ENCODE data around the gene POLD1.

POLD1 gene

GRCh38 chr19:50380751-50381151 lies 3.4 kb upstream of the POLD1 start:
- Histone ChIP-seq H3K18ac (ENCODE audit: low read depth in 1 of 2, low read length in 2 of 2) (no peak overlapping the region), H3K36me3 (ENCODE audit: control insufficient read depth in 1 of 2, insufficient read depth in 2 of 2, low read depth in 1 of 2, low read length in 2 of 2) (peaks cover 55 to 61% of the 10 kb centered on the region in 2 experiments), H4K91ac (ENCODE audit: low read length) (no peak overlapping the region), H3K79me1 (replicated peaks; ENCODE audit: low read length, poor library complexity, severe bottlenecking) (peaks cover 37% of the 10 kb centered on the region), H4K8ac (ENCODE audit: low read length) (no peak overlapping the region), H2BK5ac (ENCODE audit: low read depth, low read length, poor library complexity, severe bottlenecking) (no peak overlapping the region), H3K23ac (ENCODE audit: low read length in 2 of 2) (no peak overlapping the region), H2BK15ac (ENCODE audit: low read depth, poor library complexity, severe bottlenecking) (no peak overlapping the region), H3K27ac (ENCODE audit: low read length, poor library complexity, severe bottlenecking) (no peak overlapping the region), H3K4ac (ENCODE audit: low read depth in 1 of 2, low read length in 2 of 2) (no peak overlapping the region), H2AFZ (ENCODE audit: low read depth, low read length) (no peak overlapping the region), H3K9me3 (ENCODE audit: control insufficient read depth, low read length) (no peaks in the 10 kb centered on the region), H3K9ac (ENCODE audit: low read length) (no peak overlapping the region), H3K4me2 (ENCODE audit: low read length, poor library complexity, severe bottlenecking) (no peak overlapping the region), H3K4me1 (ENCODE audit: control insufficient read depth, insufficient read depth, low read depth, low read length) (peaks cover 7% of the 10 kb centered on the region), H2AK5ac (ENCODE audit: low read length, severe bottlenecking) (no peak overlapping the region), H2BK120ac (ENCODE audit: low read depth, low read length) (no peak overlapping the region), H3K27me3 (ENCODE audit: control insufficient read depth in 1 of 2, insufficient read depth in 1 of 2, low read length in 2 of 2) (no peaks in the 10 kb centered on the region), H2BK12ac (ENCODE audit: low read length in 2 of 2) (no peak overlapping the region), H3K4me3 (ENCODE audit: insufficient read depth in 1 of 2, low read depth in 1 of 2, low read length in 2 of 2) (no peak overlapping the region), H3K14ac (ENCODE audit: low read length in 2 of 2) (no peak overlapping the region)
- WGBS: 96% methylated on average over 8 of the region's 8 CpGs
- no peak for DNase-seq

- Histone ChIP-seq H2AFZ (ENCODE audit: low read depth, low read length) (no peak overlapping the region), H2BK5ac (ENCODE audit: low read depth, low read length, poor library complexity, severe bottlenecking) (no peak overlapping the region), H3K23ac (ENCODE audit: low read length in 2 of 2) (no peak overlapping the region), H2BK12ac (ENCODE audit: low read length in 2 of 2) (no peak overlapping the region), H3K4me2 (ENCODE audit: low read length, poor library complexity, severe bottlenecking) (no peak overlapping the region), H2BK15ac (ENCODE audit: low read depth, poor library complexity, severe bottlenecking) (no peak overlapping the region), H4K91ac (ENCODE audit: low read length) (no peak overlapping the region), H3K4me3 (ENCODE audit: insufficient read depth in 1 of 2, low read depth in 1 of 2, low read length in 2 of 2) (no peak overlapping the region), H3K9ac (ENCODE audit: low read length) (no peak overlapping the region), H3K18ac (ENCODE audit: low read depth in 1 of 2, low read length in 2 of 2) (no peak overlapping the region), H4K8ac (ENCODE audit: low read length) (no peak overlapping the region), H2BK120ac (ENCODE audit: low read depth, low read length) (no peak overlapping the region), H3K36me3 (ENCODE audit: control insufficient read depth in 1 of 2, insufficient read depth in 2 of 2, low read depth in 1 of 2, low read length in 2 of 2) (peaks cover 55 to 66% of the 10 kb centered on the region in 2 experiments), H3K4ac (ENCODE audit: low read depth in 1 of 2, low read length in 2 of 2) (no peak overlapping the region), H3K27me3 (ENCODE audit: control insufficient read depth in 1 of 2, insufficient read depth in 1 of 2, low read length in 2 of 2) (no peaks in the 10 kb centered on the region), H2AK5ac (ENCODE audit: low read length, severe bottlenecking) (no peak overlapping the region), H3K79me1 (replicated peaks; ENCODE audit: low read length, poor library complexity, severe bottlenecking) (peaks cover 39% of the 10 kb centered on the region), H3K14ac (ENCODE audit: low read length in 2 of 2) (no peak overlapping the region), H3K27ac (ENCODE audit: low read length, poor library complexity, severe bottlenecking) (no peak overlapping the region), H3K4me1 (ENCODE audit: control insufficient read depth, insufficient read depth, low read depth, low read length) (peaks cover 7% of the 10 kb centered on the region), H3K9me3 (ENCODE audit: control insufficient read depth, low read length) (no peaks in the 10 kb centered on the region)
- no peak for DNase-seq
- WGBS: 98% methylated on average over 58 of the region's 58 CpGs
These were observed 2.0 kb upstream of the POLD1 start for GRCh38 chr19:50381881-50382729.

- H3K4me1 ChIP-seq (ENCODE audit: control insufficient read depth, insufficient read depth, low read depth, low read length): peaks cover 10% of the 10 kb centered on the region
- H3K4ac ChIP-seq (ENCODE audit: low read depth in 1 of 2, low read length in 2 of 2): peak overlapping the region; percentile 13 to 47
- peak overlapping the region in 1 of 2 experiments; percentile 48 for H3K14ac ChIP-seq (ENCODE audit: low read length in 2 of 2)
- H4K8ac ChIP-seq (ENCODE audit: low read length): peak overlapping the region; percentile 54
- H2BK5ac ChIP-seq (ENCODE audit: low read depth, low read length, poor library complexity, severe bottlenecking): no peak overlapping the region
- peak overlapping the region; percentile 88 for H3K9ac ChIP-seq (ENCODE audit: low read length)
- no peak overlapping the region for H2BK15ac ChIP-seq (ENCODE audit: low read depth, poor library complexity, severe bottlenecking)
- peaks cover 51 to 64% of the 10 kb centered on the region in 2 experiments for H3K36me3 ChIP-seq (ENCODE audit: control insufficient read depth in 1 of 2, insufficient read depth in 2 of 2, low read depth in 1 of 2, low read length in 2 of 2)
- 60% methylated on average over 21 of the region's 21 CpGs for WGBS
- no peaks in the 10 kb centered on the region for H3K27me3 ChIP-seq (ENCODE audit: control insufficient read depth in 1 of 2, insufficient read depth in 1 of 2, low read length in 2 of 2)
- H3K79me1 ChIP-seq (replicated peaks; ENCODE audit: low read length, poor library complexity, severe bottlenecking): peaks cover 41% of the 10 kb centered on the region
- H3K23ac ChIP-seq (ENCODE audit: low read length in 2 of 2): no peak overlapping the region
- peak overlapping the region; percentile 89 for H3K4me2 ChIP-seq (ENCODE audit: low read length, poor library complexity, severe bottlenecking)
- no peak overlapping the region for H2BK12ac ChIP-seq (ENCODE audit: low read length in 2 of 2)
- H3K18ac ChIP-seq (ENCODE audit: low read depth in 1 of 2, low read length in 2 of 2): peak overlapping the region; percentile 72 to 74
- no peak overlapping the region for H2AK5ac ChIP-seq (ENCODE audit: low read length, severe bottlenecking)
- peak overlapping the region; percentile 54 to 83 for H3K4me3 ChIP-seq (ENCODE audit: insufficient read depth in 1 of 2, low read depth in 1 of 2, low read length in 2 of 2)
- H3K27ac ChIP-seq (ENCODE audit: low read length, poor library complexity, severe bottlenecking): peak overlapping the region; percentile 71
- no peak for DNase-seq
- peak overlapping the region; percentile 57 for H2BK120ac ChIP-seq (ENCODE audit: low read depth, low read length)
- no peaks in the 10 kb centered on the region for H3K9me3 ChIP-seq (ENCODE audit: control insufficient read depth, low read length)
- peak overlapping the region; percentile 66 for H2AFZ ChIP-seq (ENCODE audit: low read depth, low read length)
- no peak overlapping the region for H4K91ac ChIP-seq (ENCODE audit: low read length)
These were observed 921 bp upstream of the POLD1 start for GRCh38 chr19:50383001-50383851.

Measured in mesenchymal stem cell (in vitro differentiated cells and primary cell).